Trophoblast cell (in vitro differentiated cells and primary cell): ENCODE data around the gene PNPO.
"Not testable (repeated sequence)": the region's sequence is repeated elsewhere in the genome, so short reads cannot be mapped to it uniquely, and the experiment has no call there.

ENCODE experiments used
- DNase-seq, 2 donors: peaks; one replicate each; pipeline ENCODE4 v3.0.0-alpha.2; 2016
- H2AFZ ChIP-seq: 2 replicates; pipeline ENCODE4 v1.6.1; 2013; ENCODE audit warnings: low read length, moderate library complexity, mild to moderate bottlenecking; ENCODE audit not compliant: insufficient read depth, poor library complexity
- H2AK5ac ChIP-seq: 2 replicates; pipeline ENCODE4 v1.6.1; 2013; ENCODE audit warnings: mild to moderate bottlenecking, low read length
- H2BK120ac ChIP-seq: 2 replicates; pipeline ENCODE4 v1.6.1; 2013; ENCODE audit warnings: low read length, mild to moderate bottlenecking, moderate library complexity; ENCODE audit not compliant: insufficient read depth, poor library complexity
- H2BK12ac ChIP-seq: 2 replicates; pipeline ENCODE4 v1.6.1; 2013; ENCODE audit warnings: mild to moderate bottlenecking, low read length, moderate library complexity
- H2BK5ac ChIP-seq: 2 replicates; pipeline ENCODE4 v1.6.1; 2013; ENCODE audit warnings: low read length, low read depth, moderate library complexity, mild to moderate bottlenecking; ENCODE audit not compliant: poor library complexity
- H3K14ac ChIP-seq: 2 replicates; pipeline ENCODE4 v1.6.1; 2013; ENCODE audit warnings: mild to moderate bottlenecking, low read length
- H3K18ac ChIP-seq: 2 replicates; pipeline ENCODE4 v1.6.1; 2013; ENCODE audit warnings: mild to moderate bottlenecking, low read length
- H3K23ac ChIP-seq: 2 replicates; pipeline ENCODE4 v1.6.1; 2013; ENCODE audit warnings: low read length
- H3K27ac ChIP-seq: 2 replicates; pipeline ENCODE4 v1.5.1; 2013; ENCODE audit warnings: low read depth, mild to moderate bottlenecking, inconsistent platforms, low read length, moderate library complexity
- H3K27me3 ChIP-seq: 2 replicates; pipeline ENCODE4 v1.6.1; 2013; ENCODE audit warnings: inconsistent platforms, mild to moderate bottlenecking, low read length, moderate library complexity; ENCODE audit not compliant: insufficient read depth
- H3K36me3 ChIP-seq, 2 experiments: 1 replicate in 1 of 2; 2 replicates in 1 of 2; pipeline ENCODE4 v1.6.1; 2013; ENCODE audit warnings: low read length in 2 of 2, mild to moderate bottlenecking in 2 of 2, moderate library complexity in 1 of 2; ENCODE audit not compliant: insufficient read depth in 2 of 2, control insufficient read depth in 1 of 2
- H3K4ac ChIP-seq: 2 replicates; pipeline ENCODE4 v1.6.1; 2013; ENCODE audit warnings: low read depth, mild to moderate bottlenecking, low read length, moderate library complexity
- H3K4me1 ChIP-seq, 2 experiments: 1 replicate in 1 of 2; 2 replicates in 1 of 2; pipeline ENCODE4 v1.6.1; 2013; ENCODE audit warnings: low read length in 2 of 2, mild to moderate bottlenecking in 2 of 2, moderate library complexity in 1 of 2; ENCODE audit not compliant: insufficient read depth in 2 of 2, control insufficient read depth in 1 of 2
- H3K4me2 ChIP-seq: 2 replicates; pipeline ENCODE4 v1.6.1; 2013; ENCODE audit warnings: inconsistent platforms, mild to moderate bottlenecking, low read length, moderate library complexity
- H3K4me3 ChIP-seq: 2 replicates; pipeline ENCODE4 v1.5.1; 2013; ENCODE audit warnings: mild to moderate bottlenecking, low read depth, low read length, inconsistent platforms
- H3K79me1 ChIP-seq: one replicate; pipeline ENCODE4 v1.6.1; 2013; ENCODE audit warnings: low read length
- H3K79me2 ChIP-seq: 2 replicates; pipeline ENCODE4 v1.6.1; 2013; ENCODE audit warnings: low read length, mild to moderate bottlenecking; ENCODE audit not compliant: control insufficient read depth, insufficient read depth, poor library complexity
- H3K9ac ChIP-seq: 2 replicates; pipeline ENCODE4 v1.6.1; 2013; ENCODE audit warnings: mild to moderate bottlenecking, low read length
- H3K9me3 ChIP-seq: 2 replicates; pipeline ENCODE4 v1.6.1; 2013; ENCODE audit warnings: low read depth, mild to moderate bottlenecking, control low read depth, inconsistent platforms, low read length; ENCODE audit not compliant: insufficient read depth
- H4K12ac ChIP-seq: 2 replicates; pipeline ENCODE4 v1.6.1; 2013; ENCODE audit warnings: low read depth, mild to moderate bottlenecking, low read length, moderate library complexity
- H4K8ac ChIP-seq: 2 replicates; pipeline ENCODE4 v1.6.1; 2013; ENCODE audit warnings: low read depth, mild to moderate bottlenecking, low read length, moderate library complexity
- H4K91ac ChIP-seq: one replicate; pipeline ENCODE4 v1.6.1; 2013; ENCODE audit warnings: low read depth, mild to moderate bottlenecking, low read length, moderate library complexity
- WGBS: extraction: QIAGEN DNeasy Blood & Tissue Kit; methylation state at CpG from one replicate; pipeline ENCODE4 v1.1.7; 2013; ENCODE audit warnings: missing lambda C conversion rate; ENCODE audit not compliant: insufficient read length, insufficient coverage; ENCODE audit errors: extremely low coverage; 5-methylcytosine and 5-hydroxymethylcytosine counted together

The PNPO gene

DNA sequence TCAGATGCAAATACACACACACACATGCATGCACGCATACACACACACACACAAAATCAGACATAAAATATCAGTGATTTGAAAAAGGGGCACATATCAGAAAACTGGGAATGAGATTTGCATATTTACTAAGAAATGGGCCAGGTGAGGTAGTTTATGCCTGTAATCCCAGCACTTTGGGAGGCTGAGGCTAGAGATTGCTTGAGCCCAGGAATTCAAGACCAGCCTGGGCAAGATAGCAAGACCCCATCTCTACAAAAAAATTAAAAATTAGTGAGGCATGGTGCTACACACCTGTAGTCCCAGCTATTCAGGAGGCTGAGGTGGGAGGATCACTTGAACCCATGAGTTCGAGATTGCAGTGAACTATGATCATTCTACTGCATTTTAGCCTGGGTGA is 22.4 kb upstream of the PNPO start:
- H4K8ac ChIP-seq: no peak overlapping the region
- no peak overlapping the region for H4K12ac ChIP-seq
- H3K9me3 ChIP-seq: no peaks in the 10 kb centered on the region
- no peaks in the 10 kb centered on the region for H3K79me2 ChIP-seq
- H3K79me1 ChIP-seq: no peaks in the 10 kb centered on the region
- H3K27ac ChIP-seq: no peak overlapping the region
- H3K4me1 ChIP-seq: no peaks in the 10 kb centered on the region
- H3K14ac ChIP-seq: no peak overlapping the region
- H3K9ac ChIP-seq: no peak overlapping the region
- no peak for DNase-seq
- H4K91ac ChIP-seq: no peak overlapping the region
- no peak overlapping the region for H3K18ac ChIP-seq
- H3K4me2 ChIP-seq: no peak overlapping the region
- no peaks in the 10 kb centered on the region for H3K27me3 ChIP-seq
- H3K36me3 ChIP-seq: peaks cover 18 to 20% of the 10 kb centered on the region in 2 experiments
- H2BK120ac ChIP-seq: no peak overlapping the region
- no peak overlapping the region for H2AFZ ChIP-seq
- WGBS: no CpG with 5 or more reads among the region's 2 CpGs
- H2BK12ac ChIP-seq: no peak overlapping the region
- no peak overlapping the region for H2AK5ac ChIP-seq
- H2BK5ac ChIP-seq: no peak overlapping the region
- H3K4me3 ChIP-seq: no peak overlapping the region
- no peak overlapping the region for H3K23ac ChIP-seq
- H3K4ac ChIP-seq: no peak overlapping the region

DNA sequence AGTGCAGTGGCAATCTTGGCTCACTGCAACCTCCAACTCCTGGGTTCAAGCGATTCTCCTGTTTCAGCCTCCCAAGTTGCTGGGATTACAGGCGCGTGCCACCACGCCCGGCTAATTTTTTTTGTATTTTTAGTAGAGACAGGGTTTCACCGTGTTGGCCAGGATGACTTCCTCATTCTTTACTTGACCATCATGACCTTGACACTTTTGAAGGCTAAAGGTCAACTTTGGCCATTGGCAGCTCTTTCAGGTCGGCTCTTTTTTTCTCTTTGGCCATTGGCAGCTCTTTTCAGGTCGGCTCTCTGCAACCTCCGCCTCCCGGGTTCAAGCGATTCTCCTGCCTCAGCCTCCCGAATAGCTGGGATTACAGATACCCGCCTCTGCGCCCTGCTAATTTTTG is 21.5 kb upstream of the PNPO start:
- not testable (repeated sequence) for H4K8ac ChIP-seq, H3K18ac ChIP-seq, H3K79me1 ChIP-seq, H3K23ac ChIP-seq, H3K9me3 ChIP-seq, H3K9ac ChIP-seq, H3K14ac ChIP-seq, H2AFZ ChIP-seq, H2BK120ac ChIP-seq, H3K27me3 ChIP-seq, H3K4me2 ChIP-seq, H4K12ac ChIP-seq, H3K4ac ChIP-seq, H3K27ac ChIP-seq, H3K79me2 ChIP-seq, H3K4me3 ChIP-seq, H2BK12ac ChIP-seq, H2BK5ac ChIP-seq, H3K4me1 ChIP-seq, H4K91ac ChIP-seq, DNase-seq, H2AK5ac ChIP-seq
- H3K36me3 ChIP-seq: peaks cover 23% of the 10 kb centered on the region in 2 experiments
- no CpG with 5 or more reads among the region's 14 CpGs for WGBS

DNA sequence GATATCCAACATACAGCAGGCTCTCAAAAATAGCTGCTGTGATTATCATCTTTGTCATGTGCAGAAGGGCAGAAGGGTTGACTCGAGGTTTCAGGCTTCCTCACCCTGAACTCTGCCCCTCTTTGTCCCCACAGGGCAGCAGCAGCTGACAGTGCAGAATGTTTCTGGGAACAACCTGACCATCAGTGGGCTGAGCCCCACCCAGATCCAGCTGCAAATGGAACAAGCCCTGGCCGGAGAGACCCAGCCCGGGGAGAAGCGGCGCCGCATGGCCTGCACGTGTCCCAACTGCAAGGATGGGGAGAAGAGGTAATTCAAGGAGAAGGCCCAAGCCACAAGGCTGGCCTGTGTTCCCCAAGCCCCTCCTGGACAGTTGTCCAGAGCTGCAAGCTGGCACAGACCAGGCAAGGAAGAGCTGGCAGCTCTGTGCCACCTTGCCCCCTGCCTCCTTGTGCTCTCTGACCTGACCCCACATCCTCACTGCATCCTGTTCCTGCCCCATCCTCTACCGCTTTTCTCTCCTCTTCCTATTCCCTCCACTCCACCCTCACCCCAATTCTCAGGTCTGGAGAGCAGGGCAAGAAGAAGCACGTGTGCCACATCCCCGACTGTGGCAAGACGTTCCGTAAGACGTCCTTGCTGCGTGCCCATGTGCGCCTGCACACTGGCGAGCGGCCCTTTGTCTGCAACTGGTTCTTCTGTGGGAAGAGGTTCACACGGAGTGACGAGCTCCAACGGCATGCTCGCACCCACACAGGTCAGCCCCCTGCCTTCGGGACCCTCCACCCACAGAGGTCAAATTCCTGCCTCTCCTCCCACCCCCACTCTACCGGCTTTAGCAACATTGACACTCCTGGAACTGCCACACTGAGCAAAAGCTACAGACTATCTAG is 16.3 kb upstream of the PNPO start:
- Histone ChIP-seq H3K27me3 (no peaks in the 10 kb centered on the region), H3K27ac (no peak overlapping the region), H2BK120ac (no peak overlapping the region), H4K91ac (no peak overlapping the region), H3K9me3 (no peaks in the 10 kb centered on the region), H3K79me2 (no peaks in the 10 kb centered on the region), H3K23ac (no peak overlapping the region), H3K14ac (no peak overlapping the region), H3K4me1 (no peaks in the 10 kb centered on the region), H3K4me2 (no peak overlapping the region), H2AK5ac (no peak overlapping the region), H2BK12ac (no peak overlapping the region), H2BK5ac (no peak overlapping the region), H3K36me3 (peaks cover 28 to 31% of the 10 kb centered on the region in 2 experiments), H3K18ac (no peak overlapping the region), H3K9ac (no peak overlapping the region), H4K8ac (no peak overlapping the region), H3K79me1 (no peaks in the 10 kb centered on the region), H4K12ac (no peak overlapping the region), H2AFZ (no peak overlapping the region), H3K4ac (no peak overlapping the region), H3K4me3 (no peak overlapping the region)
- DNase-seq: no peak
- WGBS: no CpG with 5 or more reads among the region's 23 CpGs

- Histone ChIP-seq H4K12ac (no peak overlapping the region), H2AFZ (no peak overlapping the region), H3K4ac (no peak overlapping the region), H3K4me1 (no peaks in the 10 kb centered on the region), H3K4me3 (no peak overlapping the region), H2BK12ac (no peak overlapping the region), H4K91ac (no peak overlapping the region), H4K8ac (no peak overlapping the region), H2BK5ac (no peak overlapping the region), H3K23ac (no peak overlapping the region), H3K27me3 (no peaks in the 10 kb centered on the region), H3K9me3 (peaks cover under 1% of the 10 kb centered on the region), H3K14ac (no peak overlapping the region), H3K18ac (no peak overlapping the region), H3K79me1 (no peaks in the 10 kb centered on the region), H3K9ac (no peak overlapping the region), H3K79me2 (no peaks in the 10 kb centered on the region), H2BK120ac (no peak overlapping the region), H3K27ac (no peak overlapping the region), H3K36me3 (peaks cover 28 to 31% of the 10 kb centered on the region in 2 experiments), H3K4me2 (no peak overlapping the region), H2AK5ac (no peak overlapping the region)
- no peak for DNase-seq
- WGBS: no CpG with 5 or more reads among the region's 3 CpGs
These were observed 15.7 kb upstream of the PNPO start for GRCh38 chr17:47925678-47925988.
